ENCODE measurements around the gene STPG4. TPM values are rescaled to one million over a fixed set of nuclear protein-coding genes. Genes with fewer than 3 reads are reported as not detected.

STPG4 gene
- total RNA-seq, 4 donors from 2014 or later = 1.4 to 4.1 TPM; not detected in 2

DNA sequence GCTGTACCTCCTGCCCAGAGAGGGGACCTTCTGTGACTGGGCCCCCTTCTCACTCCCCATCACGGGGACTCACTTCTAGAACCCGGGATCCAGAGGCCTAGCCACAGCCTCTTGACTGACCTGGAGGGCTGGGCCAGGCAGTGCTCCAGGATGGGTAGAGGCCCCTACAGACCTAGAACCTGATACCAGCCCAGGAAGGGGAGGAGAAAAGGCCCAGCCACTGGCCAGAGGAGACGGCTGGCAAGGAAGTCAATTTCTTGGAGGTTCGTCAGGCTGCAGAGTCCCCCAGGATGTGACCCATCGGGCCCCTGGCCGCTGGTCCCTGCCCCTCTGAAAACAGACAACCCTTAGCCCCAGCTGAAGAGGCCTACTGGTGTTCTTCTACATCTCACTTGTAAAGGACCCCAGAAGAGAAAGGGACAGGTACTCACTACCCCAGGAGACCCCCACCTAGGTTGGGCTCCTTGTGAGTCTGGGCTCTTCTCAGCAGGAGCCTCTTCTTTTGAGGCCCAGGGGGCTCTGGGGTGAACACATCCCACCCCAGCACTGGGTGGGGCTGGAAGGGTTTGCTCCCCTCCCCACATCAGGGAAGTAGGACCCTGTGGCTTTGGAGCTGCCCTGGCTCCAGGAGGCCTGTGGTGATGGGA, 86.0 kb downstream of the STPG4 start:
- intact Hi-C loops (cut with DNase I; ENCODE audit: low total_unique reads) = no loop called here
- 60 to 66% methylated on average over 6 of the region's 6 CpGs for WGBS, 2 donors

DNA sequence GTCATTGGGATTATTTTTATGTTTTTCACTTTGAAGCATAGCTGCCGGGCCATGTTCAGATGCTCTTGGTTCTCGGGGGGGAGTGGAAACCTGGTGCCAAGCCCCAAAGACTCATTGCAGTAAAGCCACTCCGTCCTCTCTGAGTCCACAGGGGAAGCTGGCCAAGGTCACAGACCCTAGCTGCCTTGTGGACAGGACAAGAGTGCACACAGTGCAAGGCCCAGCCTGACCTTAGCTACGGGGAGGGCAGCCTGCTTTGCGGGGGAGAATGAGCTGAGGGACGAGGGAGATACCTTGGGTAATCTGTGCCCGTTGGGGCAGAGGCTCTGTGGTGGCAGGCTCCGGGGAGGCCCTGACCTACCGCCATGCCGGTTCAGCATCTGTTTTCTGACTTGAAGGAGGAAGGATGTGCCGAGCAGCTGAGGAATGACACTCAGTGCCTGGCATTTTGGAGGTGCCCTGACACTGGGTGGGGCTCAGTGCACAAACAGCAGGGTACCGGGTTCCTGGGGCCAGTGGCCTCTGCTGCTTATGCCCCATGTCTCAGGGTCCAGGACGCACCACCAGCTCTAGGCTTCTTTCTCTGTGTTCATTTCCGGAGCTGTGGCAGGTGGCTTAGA, 87.2 kb downstream of the STPG4 start:
- no peak for TF ChIP-seq POLR2A (IDR thresholded peaks at IDR 0.05)
- TF ChIP-seq, protein P1, sequence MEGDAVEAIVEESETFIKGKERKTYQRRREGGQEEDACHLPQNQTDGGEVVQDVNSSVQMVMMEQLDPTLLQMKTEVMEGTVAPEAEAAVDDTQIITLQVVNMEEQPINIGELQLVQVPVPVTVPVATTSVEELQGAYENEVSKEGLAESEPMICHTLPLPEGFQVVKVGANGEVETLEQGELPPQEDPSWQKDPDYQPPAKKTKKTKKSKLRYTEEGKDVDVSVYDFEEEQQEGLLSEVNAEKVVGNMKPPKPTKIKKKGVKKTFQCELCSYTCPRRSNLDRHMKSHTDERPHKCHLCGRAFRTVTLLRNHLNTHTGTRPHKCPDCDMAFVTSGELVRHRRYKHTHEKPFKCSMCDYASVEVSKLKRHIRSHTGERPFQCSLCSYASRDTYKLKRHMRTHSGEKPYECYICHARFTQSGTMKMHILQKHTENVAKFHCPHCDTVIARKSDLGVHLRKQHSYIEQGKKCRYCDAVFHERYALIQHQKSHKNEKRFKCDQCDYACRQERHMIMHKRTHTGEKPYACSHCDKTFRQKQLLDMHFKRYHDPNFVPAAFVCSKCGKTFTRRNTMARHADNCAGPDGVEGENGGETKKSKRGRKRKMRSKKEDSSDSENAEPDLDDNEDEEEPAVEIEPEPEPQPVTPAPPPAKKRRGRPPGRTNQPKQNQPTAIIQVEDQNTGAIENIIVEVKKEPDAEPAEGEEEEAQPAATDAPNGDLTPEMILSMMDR (IDR thresholded peaks at IDR 0.05) = no peak
- intact Hi-C loops (cut with DNase I; ENCODE audit: low total_unique reads) = no loop called here
- WGBS, 2 donors = 75 to 76% methylated on average over 13 to 14 of the region's 14 CpGs
- DNase-seq (ENCODE audit: low spot score in 2 of 2) = no peak
- no peak overlapping the region for H3K4me3 ChIP-seq (ENCODE audit: low read depth, poor library complexity, severe bottlenecking)

More for the DNA sequence above, 86.0 kb downstream of the STPG4 start:
- no peak for TF ChIP-seq POLR2A (IDR thresholded peaks at IDR 0.05)
- TF ChIP-seq, protein P1 (IDR thresholded peaks at IDR 0.05) = no peak
- H3K4me3 ChIP-seq (ENCODE audit: low read depth, poor library complexity, severe bottlenecking) = no peak overlapping the region
- no peak for DNase-seq (ENCODE audit: low spot score in 2 of 2)

DNA sequence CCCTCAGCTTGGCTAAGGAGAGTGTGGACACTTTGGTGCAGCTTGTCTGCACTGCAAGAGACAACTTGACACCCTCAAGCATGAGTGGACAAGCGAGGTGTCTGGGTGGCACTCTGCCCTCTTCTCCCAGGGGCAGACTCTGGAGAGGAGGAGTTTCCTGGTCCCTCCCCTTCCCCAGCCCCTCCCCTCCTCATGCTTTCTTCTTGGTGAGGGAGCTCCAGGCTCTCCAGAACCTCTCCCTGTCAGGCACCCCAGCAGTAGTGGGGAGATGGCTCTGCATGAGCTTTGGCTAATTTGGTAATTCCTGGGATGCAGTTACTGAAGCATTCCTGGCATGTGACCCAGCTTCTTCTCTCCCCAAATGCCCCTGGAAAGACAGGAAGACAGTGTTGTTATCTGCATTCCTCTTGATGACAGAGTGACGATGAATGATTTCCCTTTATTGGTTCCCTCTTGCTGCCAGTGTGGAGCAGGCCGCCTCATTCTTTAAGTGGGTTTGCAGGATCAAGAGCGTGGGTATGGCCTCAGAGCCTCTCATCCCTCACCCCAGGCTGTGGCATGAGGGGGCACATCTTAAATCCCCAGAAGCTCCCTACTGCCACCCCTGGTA, 89.2 kb downstream of the STPG4 start:
- TF ChIP-seq, protein P1 (IDR thresholded peaks at IDR 0.05) = no peak
- no peak for TF ChIP-seq POLR2A (IDR thresholded peaks at IDR 0.05)

DNA sequence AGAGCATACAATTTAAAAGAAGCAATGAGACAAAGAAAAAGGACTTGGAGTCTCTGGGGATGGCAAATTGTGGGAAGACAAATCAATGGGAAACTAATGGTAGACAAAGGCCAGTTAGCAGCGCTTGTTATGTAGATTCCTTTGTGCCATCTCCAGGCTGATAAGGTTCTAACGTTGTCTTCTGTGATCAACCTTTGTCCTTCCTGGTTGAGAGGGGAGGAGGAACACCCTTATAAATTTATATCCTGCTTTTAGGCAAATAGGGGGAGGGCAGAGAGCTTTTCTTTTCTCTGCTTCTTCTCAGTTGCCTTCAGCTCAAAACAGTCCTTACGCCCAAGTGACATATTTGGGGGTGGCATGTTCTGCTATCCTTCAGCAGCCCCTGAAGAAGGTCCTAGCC, 89.8 kb downstream of the STPG4 start:
- no peak overlapping the region for H3K4me3 ChIP-seq (ENCODE audit: low read depth, poor library complexity, severe bottlenecking)
- 62 to 69% methylated on average over 3 of the region's 3 CpGs for WGBS, 2 donors

More for the DNA sequence above, 89.2 kb downstream of the STPG4 start:
- intact Hi-C loops (cut with DNase I; ENCODE audit: low total_unique reads) = no loop called here
- WGBS, 2 donors = 38 to 64% methylated on average over 3 to 4 of the region's 4 CpGs
- H3K4me3 ChIP-seq (ENCODE audit: low read depth, poor library complexity, severe bottlenecking) = no peak overlapping the region
- no peak for DNase-seq (ENCODE audit: low spot score in 2 of 2)

DNA sequence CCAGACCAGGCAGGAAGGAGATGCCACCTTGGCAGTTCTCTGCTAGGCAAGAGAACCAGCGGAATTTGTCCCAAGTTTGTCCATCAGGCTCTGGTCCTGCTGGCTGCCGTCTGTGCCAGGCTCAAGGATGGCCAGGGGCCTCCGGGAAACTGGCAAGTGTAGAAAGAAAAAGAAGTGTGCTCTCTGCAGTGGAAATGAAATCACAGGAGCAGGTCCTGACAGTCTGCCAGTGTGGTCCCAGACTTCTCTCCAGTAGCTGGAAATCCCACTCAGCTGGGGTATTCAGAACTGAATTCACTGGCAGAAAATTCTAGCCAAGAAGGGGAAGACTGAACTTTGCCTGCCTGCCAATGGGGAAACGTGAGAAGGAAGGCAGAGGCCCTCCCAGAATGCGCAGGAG, 91.0 kb downstream of the STPG4 start:
- H3K4me3 ChIP-seq (ENCODE audit: low read depth, poor library complexity, severe bottlenecking) = no peak overlapping the region
- no peak for DNase-seq (ENCODE audit: low spot score in 2 of 2)
- 78 to 79% methylated on average over 5 of the region's 5 CpGs for WGBS, 2 donors
- TF ChIP-seq, protein P1 (IDR thresholded peaks at IDR 0.05) = no peak
- no peak for TF ChIP-seq POLR2A (IDR thresholded peaks at IDR 0.05)
- intact Hi-C loops (cut with DNase I; ENCODE audit: low total_unique reads) = no loop called here

More for the DNA sequence above, 89.8 kb downstream of the STPG4 start:
- intact Hi-C loops (cut with DNase I; ENCODE audit: low total_unique reads) = no loop called here
- DNase-seq (ENCODE audit: low spot score in 2 of 2) = no peak
- no peak for TF ChIP-seq POLR2A (IDR thresholded peaks at IDR 0.05)
- TF ChIP-seq, protein P1 (IDR thresholded peaks at IDR 0.05) = no peak

All from lower leg skin (tissue), 4 donors.